CD4-positive, alpha-beta T cell (primary cell): ENCODE results near the gene PDE10A. TPM values are rescaled to one million over a fixed set of nuclear protein-coding genes. Genes with fewer than 3 reads are reported as not detected.

ENCODE experiments used
- ATAC-seq: fragments of 200-7000 bp; cut with Tn5 transposase; one replicate; pipeline ENCODE4 v1.10.0; 2022; ENCODE audit warnings: mild to moderate bottlenecking; ENCODE audit not compliant: poor library complexity
- CTCF ChIA-PET: fragments of 350-600 bp; sonication (Branson Sonifier 250); formaldehyde crosslinking; loops from one replicate; lab custom pipeline; 2021; ENCODE audit warnings: antibody characterized with exemption, inconsistent platforms; lab: Charles Lee
- POLR2A ChIA-PET: fragments of 350-600 bp; sonication (Branson Sonifier 250); formaldehyde crosslinking; loops from one replicate; lab custom pipeline; 2021; ENCODE audit warnings: antibody characterized with exemption, inconsistent platforms; lab: Charles Lee
- DNase-seq, 14 experiments: peaks; one replicate each; pipeline ENCODE4 v3.0.0-alpha.2; 2013 to 2020; ENCODE audit warnings: mixed read lengths in 2 of 14
- H3K27ac ChIP-seq, 2 donors: one replicate each; pipeline versions ENCODE4 v1.5.1 to v1.7.0; 2013; ENCODE audit warnings: low read length in 2 of 2, low read depth in 1 of 2, mild to moderate bottlenecking in 1 of 2
- H3K27me3 ChIP-seq, 2 experiments: 1 replicate in 1 of 2; 2 replicates in 1 of 2; pipeline versions ENCODE4 v1.6.1 to v1.7.0; 2013; ENCODE audit warnings: low read length in 2 of 2, control low read depth in 1 of 2, mild to moderate bottlenecking in 1 of 2, moderate library complexity in 1 of 2; ENCODE audit not compliant: insufficient read depth in 2 of 2, control insufficient read depth in 1 of 2
- H3K36me3 ChIP-seq: one replicate; pipeline ENCODE4 v1.6.1; 2013; ENCODE audit warnings: low read length, control low read depth; ENCODE audit not compliant: insufficient read depth
- H3K4me1 ChIP-seq: one replicate; pipeline ENCODE4 v1.6.1; 2013; ENCODE audit warnings: low read length, control low read depth; ENCODE audit not compliant: insufficient read depth
- H3K4me3 ChIP-seq: one replicate; pipeline ENCODE4 v1.5.1; 2013; ENCODE audit warnings: mild to moderate bottlenecking, low read length, moderate library complexity
- H3K9me3 ChIP-seq, 2 experiments: 1 replicate in 1 of 2; 2 replicates in 1 of 2; pipeline versions ENCODE4 v1.6.1 to v1.7.0; 2013; ENCODE audit warnings: low read length in 2 of 2, mild to moderate bottlenecking in 2 of 2, control low read depth in 1 of 2, moderate library complexity in 1 of 2; ENCODE audit not compliant: control insufficient read depth in 1 of 2, insufficient read depth in 1 of 2
- H3K27ac Mint-ChIP-seq: one replicate; pipeline ENCODE4 v1.8.0; 2020; ENCODE audit warnings: mixed read lengths
- H3K27me3 Mint-ChIP-seq: one replicate; pipeline ENCODE4 v1.8.0; 2021; ENCODE audit warnings: mixed read lengths
- H3K36me3 Mint-ChIP-seq: one replicate; pipeline ENCODE4 v1.8.0; 2021; ENCODE audit warnings: low read depth, mixed read lengths
- H3K4me1 Mint-ChIP-seq: one replicate; pipeline ENCODE4 v1.8.0; 2021; ENCODE audit warnings: low read depth, mixed read lengths
- H3K4me3 Mint-ChIP-seq: one replicate; pipeline ENCODE4 v1.8.0; 2020; ENCODE audit warnings: mild to moderate bottlenecking, mixed read lengths
- H3K9me3 Mint-ChIP-seq: one replicate; pipeline ENCODE4 v1.8.0; 2020; ENCODE audit warnings: mixed read lengths
- intact Hi-C, 2 experiments: fragments of 100-400 bp; cut with DNase I in 1 of 2; cut with micrococcal nuclease in 1 of 2; formaldehyde crosslinking; loops; one replicate each; pipeline versions ENCODE4 v1.15.1 to v1.9.0; 2023 to 2025; cut with DNase I, micrococcal nuclease
- total RNA-seq, 174 experiments: library from RNA in 2 of 174; stranded (reverse) in 2 of 174; gene quantifications; one replicate each; pipeline ENCODE4 v1.2.3 and lab custom pipeline; 2021 to 2026
- TF ChIP-seq, protein P1 (sequence below): fragments of 200-600 bp; IDR thresholded peaks from one replicate; pipeline ENCODE4 v1.8.0; 2022; ENCODE audit warnings: antibody characterized with exemption, mild to moderate bottlenecking

PDE10A gene
- total RNA-seq, 2 experiments from 2014 or later, result not detected

DNA sequence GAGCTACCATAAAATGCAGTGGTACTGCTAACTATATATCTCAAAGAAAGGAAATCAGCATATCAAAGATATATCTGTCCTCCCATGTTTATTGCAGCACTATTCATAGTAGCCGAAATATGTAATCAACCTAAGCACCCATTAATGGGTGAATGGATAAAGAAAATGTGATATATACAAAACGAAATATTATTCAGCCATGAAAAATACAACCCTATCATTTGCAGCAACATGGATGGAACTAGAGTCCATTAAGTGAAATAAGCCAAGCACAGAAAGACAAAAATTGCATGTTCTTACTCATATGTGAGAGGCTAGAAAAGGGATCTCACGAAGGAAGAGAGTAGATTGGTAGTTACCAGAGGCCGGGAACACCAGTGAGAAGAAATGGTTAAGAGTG, 126.1 kb downstream of the PDE10A start:
- no peaks in the 10 kb centered on the region for H3K36me3 Mint-ChIP-seq
- DNase-seq (no peak), ATAC-seq (no peak)
- peaks cover 0 to 5% of the 10 kb centered on the region in 2 experiments for H3K9me3 ChIP-seq
- H3K27ac ChIP-seq, result no peak overlapping the region
- POLR2A ChIA-PET, result no interaction called here
- H3K27me3 ChIP-seq, result no peaks in the 10 kb centered on the region
- TF ChIP-seq, protein P1, sequence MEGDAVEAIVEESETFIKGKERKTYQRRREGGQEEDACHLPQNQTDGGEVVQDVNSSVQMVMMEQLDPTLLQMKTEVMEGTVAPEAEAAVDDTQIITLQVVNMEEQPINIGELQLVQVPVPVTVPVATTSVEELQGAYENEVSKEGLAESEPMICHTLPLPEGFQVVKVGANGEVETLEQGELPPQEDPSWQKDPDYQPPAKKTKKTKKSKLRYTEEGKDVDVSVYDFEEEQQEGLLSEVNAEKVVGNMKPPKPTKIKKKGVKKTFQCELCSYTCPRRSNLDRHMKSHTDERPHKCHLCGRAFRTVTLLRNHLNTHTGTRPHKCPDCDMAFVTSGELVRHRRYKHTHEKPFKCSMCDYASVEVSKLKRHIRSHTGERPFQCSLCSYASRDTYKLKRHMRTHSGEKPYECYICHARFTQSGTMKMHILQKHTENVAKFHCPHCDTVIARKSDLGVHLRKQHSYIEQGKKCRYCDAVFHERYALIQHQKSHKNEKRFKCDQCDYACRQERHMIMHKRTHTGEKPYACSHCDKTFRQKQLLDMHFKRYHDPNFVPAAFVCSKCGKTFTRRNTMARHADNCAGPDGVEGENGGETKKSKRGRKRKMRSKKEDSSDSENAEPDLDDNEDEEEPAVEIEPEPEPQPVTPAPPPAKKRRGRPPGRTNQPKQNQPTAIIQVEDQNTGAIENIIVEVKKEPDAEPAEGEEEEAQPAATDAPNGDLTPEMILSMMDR, result no peak
- no peaks in the 10 kb centered on the region for H3K36me3 ChIP-seq
- intact Hi-C loops, result no loop called here
- no peaks in the 10 kb centered on the region for H3K27me3 Mint-ChIP-seq
- no peaks in the 10 kb centered on the region for H3K4me1 ChIP-seq
- H3K4me3 Mint-ChIP-seq, result no peak overlapping the region
- H3K4me1 Mint-ChIP-seq, result no peaks in the 10 kb centered on the region
- no peak overlapping the region for H3K27ac Mint-ChIP-seq
- CTCF ChIA-PET, result no interaction called here
- no peaks in the 10 kb centered on the region for H3K9me3 Mint-ChIP-seq
- no peak overlapping the region for H3K4me3 ChIP-seq

DNA sequence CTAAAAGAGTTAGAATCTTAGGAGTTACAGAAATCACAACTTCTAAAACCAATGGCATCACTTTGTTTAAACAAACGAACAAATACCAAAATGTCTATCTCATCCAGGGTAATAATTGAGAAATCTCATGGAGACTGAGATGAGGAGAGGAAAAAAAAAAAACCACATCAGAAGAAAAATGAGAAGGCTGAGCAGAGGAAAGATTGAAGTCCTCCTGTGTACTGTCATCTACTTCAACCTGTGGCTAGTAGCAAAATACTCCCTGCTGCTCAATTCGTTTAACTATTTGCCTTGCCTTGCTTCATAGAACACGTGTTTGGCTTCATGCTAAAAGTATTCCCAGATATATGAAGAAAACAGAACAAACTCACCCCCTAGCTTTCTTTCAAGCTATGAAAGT, 143.7 kb downstream of the PDE10A start:
- ChIA-PET POLR2A (no interaction called here), CTCF (no interaction called here)
- H3K9me3 ChIP-seq, result peaks cover 0 to 3% of the 10 kb centered on the region in 2 experiments
- H3K27ac Mint-ChIP-seq, result no peak overlapping the region
- ATAC-seq (no peak), DNase-seq (no peak)
- no peaks in the 10 kb centered on the region for H3K36me3 ChIP-seq
- H3K4me1 ChIP-seq, result no peaks in the 10 kb centered on the region
- no peaks in the 10 kb centered on the region for H3K4me1 Mint-ChIP-seq
- no peaks in the 10 kb centered on the region for H3K36me3 Mint-ChIP-seq
- no peak overlapping the region for H3K27ac ChIP-seq
- TF ChIP-seq, protein P1, result no peak
- H3K27me3 ChIP-seq, result no peaks in the 10 kb centered on the region
- H3K27me3 Mint-ChIP-seq, result peaks cover 5% of the 10 kb centered on the region
- no peak overlapping the region for H3K4me3 ChIP-seq
- no peak overlapping the region for H3K4me3 Mint-ChIP-seq
- H3K9me3 Mint-ChIP-seq, result peaks cover 4% of the 10 kb centered on the region
- intact Hi-C loops, result no loop called here

DNA sequence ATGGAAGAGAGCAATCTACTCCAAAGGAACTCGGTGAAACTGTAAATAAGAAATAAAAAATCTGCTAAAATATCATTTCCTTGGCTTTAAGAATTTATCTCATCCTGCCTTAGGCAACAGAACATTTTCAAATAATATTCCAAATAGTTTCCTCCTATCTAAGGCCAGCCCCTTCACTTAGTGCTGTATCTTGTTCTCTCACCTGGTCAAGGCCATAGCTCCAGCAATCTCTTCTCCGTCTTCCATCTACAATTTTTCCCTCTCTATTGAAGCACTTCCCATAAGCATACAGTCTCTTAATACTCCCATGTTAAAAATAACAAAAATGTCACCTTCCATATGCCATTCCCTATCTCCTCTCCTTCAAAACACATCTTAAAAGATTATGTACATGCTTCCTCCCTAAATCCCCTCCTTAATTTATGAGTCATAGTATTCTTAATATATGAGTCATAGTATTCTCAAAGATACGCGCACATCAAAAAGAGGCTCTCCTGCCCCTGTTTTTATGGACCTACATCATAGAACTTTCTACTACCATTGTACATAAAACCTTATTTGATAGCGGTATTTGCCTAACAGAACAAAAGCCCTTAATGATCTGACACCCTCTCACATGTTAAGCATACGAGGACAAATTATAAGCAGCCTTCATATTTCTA, 146.9 kb downstream of the PDE10A start:
- no peak overlapping the region for H3K4me3 Mint-ChIP-seq
- no peaks in the 10 kb centered on the region for H3K4me1 Mint-ChIP-seq
- H3K27me3 Mint-ChIP-seq, result peaks cover 5% of the 10 kb centered on the region
- Histone ChIP-seq H3K9me3 (peaks cover 0 to 4% of the 10 kb centered on the region in 2 experiments), H3K27ac (no peak overlapping the region), H3K4me1 (no peaks in the 10 kb centered on the region), H3K36me3 (no peaks in the 10 kb centered on the region), H3K4me3 (no peak overlapping the region), H3K27me3 (no peaks in the 10 kb centered on the region)
- no peak for ATAC-seq
- H3K9me3 Mint-ChIP-seq, result peaks cover 2% of the 10 kb centered on the region
- H3K27ac Mint-ChIP-seq, result no peak overlapping the region
- TF ChIP-seq, protein P1, result no peak
- intact Hi-C loops, result no loop called here
- H3K36me3 Mint-ChIP-seq, result no peaks in the 10 kb centered on the region
- no peak for DNase-seq
- ChIA-PET CTCF (no interaction called here), POLR2A (no interaction called here)
